ENCODE results near the gene AAK1. TPM values are rescaled to one million over a fixed set of nuclear protein-coding genes. Genes with fewer than 3 reads are reported as not detected.

AAK1 gene
- total RNA-seq, 4 donors from 2014 or later: 15.5 to 28.1 (median 24.4) TPM

DNA sequence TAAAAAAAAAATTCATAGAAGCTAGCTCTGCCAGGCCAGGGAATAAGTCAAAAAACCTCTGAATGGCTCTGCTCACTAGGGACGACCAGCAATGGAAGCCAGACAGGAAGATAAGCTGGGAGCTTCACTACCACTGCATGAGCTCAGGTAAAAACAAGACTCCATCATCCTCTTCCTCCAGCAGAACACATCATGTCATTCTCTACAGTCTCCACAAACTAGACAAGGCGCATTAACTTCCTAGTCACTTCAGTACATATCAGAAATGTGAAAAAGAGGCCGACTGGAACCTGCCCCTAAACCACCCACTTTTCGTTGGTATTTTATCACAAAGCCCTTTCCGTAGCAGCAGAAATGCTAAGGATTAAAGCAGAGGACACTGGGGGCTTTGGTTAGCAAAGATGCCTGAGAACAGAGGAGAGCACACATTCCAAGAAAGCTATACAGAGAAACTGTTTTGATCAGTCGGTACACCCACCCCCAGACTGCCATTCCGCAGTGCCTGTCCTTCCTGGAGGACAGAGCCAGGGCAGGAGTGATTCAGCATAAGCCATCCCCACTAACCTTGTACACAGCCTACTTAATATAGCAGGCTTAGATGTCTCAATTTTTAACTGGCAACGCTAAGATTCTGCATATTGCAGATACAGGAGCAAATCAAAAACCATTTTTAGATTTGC is 53.4 kb downstream of the AAK1 start:
- no peak for TF ChIP-seq POLR2A (IDR thresholded peaks at IDR 0.05)
- TF ChIP-seq, protein P1, sequence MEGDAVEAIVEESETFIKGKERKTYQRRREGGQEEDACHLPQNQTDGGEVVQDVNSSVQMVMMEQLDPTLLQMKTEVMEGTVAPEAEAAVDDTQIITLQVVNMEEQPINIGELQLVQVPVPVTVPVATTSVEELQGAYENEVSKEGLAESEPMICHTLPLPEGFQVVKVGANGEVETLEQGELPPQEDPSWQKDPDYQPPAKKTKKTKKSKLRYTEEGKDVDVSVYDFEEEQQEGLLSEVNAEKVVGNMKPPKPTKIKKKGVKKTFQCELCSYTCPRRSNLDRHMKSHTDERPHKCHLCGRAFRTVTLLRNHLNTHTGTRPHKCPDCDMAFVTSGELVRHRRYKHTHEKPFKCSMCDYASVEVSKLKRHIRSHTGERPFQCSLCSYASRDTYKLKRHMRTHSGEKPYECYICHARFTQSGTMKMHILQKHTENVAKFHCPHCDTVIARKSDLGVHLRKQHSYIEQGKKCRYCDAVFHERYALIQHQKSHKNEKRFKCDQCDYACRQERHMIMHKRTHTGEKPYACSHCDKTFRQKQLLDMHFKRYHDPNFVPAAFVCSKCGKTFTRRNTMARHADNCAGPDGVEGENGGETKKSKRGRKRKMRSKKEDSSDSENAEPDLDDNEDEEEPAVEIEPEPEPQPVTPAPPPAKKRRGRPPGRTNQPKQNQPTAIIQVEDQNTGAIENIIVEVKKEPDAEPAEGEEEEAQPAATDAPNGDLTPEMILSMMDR (IDR thresholded peaks at IDR 0.05): no peak
- 72 to 73% methylated on average over 8 of the region's 8 CpGs for whole genome bisulfite sequencing, 2 donors
- intact Hi-C loops (cut with DNase I; ENCODE audit: low total_unique reads): no loop called here
- H3K4me3 ChIP-seq (ENCODE audit: low read depth, poor library complexity, severe bottlenecking): no peak overlapping the region
- DNase-seq (ENCODE audit: low spot score in 2 of 2): no peak

DNA sequence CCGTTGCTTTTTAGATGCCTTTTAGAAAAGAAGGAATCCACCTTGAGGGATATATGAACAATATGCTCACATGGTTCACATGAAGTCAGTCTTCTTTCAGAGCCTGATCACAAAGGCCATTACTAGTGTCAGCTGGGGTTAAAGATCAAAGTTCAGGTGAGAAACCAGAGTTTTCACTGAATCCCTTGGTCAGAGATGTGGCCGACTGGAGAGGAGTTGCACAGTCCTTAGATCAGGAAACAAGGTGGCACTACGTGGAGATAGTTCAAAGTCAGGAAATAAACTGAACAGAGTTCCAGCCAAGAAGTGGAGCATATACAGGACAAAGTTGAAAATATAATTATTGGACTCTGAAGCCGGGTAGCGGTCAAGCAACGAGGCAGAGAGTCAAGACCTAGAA is 54.6 kb downstream of the AAK1 start:
- no peak for TF ChIP-seq POLR2A (IDR thresholded peaks at IDR 0.05)
- TF ChIP-seq, protein P1 (IDR thresholded peaks at IDR 0.05): no peak
- H3K4me3 ChIP-seq (ENCODE audit: low read depth, poor library complexity, severe bottlenecking): no peak overlapping the region
- DNase-seq (ENCODE audit: low spot score in 2 of 2): no peak
- intact Hi-C loops (cut with DNase I; ENCODE audit: low total_unique reads): no loop called here
- WGBS, 2 donors: 90 to 92% methylated on average over 6 of the region's 6 CpGs

DNA sequence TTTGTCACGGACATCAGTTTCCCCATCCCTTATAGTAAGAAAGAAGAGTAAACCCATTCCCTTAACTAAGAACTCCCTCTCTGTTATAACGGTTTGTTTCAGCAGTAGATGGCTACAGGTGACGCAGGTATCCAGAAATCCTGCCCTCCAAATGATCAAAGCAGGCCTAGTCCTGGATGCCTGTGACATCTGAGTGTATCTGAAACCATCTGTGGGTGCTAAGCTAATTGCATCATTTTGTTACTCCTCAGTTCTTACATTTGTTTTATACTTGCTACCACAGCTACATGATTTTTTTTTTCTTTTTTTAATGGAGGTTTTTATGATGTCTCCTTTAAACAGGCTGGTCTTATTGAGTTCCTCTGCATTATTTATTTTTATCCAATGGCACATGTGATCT is 55.1 kb downstream of the AAK1 start:
- 91 to 94% methylated on average over 3 of the region's 3 CpGs for WGBS, 2 donors
- TF ChIP-seq POLR2A (IDR thresholded peaks at IDR 0.05): no peak
- TF ChIP-seq, protein P1 (IDR thresholded peaks at IDR 0.05): no peak
- intact Hi-C loops (cut with DNase I; ENCODE audit: low total_unique reads): no loop called here

DNA sequence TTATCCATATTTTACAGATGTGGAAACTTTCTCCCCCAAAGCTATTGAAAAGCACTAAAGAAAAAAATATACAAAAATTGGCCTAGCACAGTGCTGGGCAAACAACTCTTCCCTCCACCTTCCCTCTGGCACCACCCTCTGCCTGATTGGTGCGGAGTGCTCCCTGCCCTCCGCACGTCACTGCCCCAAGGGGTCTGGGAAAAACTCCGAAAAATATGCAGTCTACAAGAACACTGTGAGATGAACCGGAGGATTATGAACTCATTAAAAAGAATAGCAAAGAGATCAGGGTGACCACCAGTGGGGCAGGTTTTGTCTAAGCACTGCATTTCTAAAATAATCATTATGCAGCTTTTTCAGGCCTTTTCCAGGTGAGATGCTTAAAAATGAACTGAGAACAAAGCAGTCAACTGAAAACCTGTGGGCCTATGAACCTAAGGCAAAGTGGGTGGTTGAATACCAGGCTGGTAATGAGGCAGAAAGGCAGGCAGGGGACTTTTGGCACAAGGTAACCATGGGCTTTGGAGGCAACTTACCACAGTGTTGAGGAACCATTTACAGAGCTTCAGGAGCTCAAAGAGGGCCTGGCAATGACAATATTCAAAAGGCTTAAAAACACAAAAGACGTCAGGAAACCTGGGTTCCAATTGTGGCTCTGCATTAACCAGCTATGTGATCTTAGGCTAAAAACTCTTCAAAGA is 57.5 kb downstream of the AAK1 start:
- WGBS, 2 donors: 86 to 90% methylated on average over 6 of the region's 6 CpGs
- intact Hi-C loops (cut with DNase I; ENCODE audit: low total_unique reads): no loop called here
- H3K4me3 ChIP-seq (ENCODE audit: low read depth, poor library complexity, severe bottlenecking): no peak overlapping the region
- DNase-seq (ENCODE audit: low spot score in 2 of 2): no peak
- TF ChIP-seq, protein P1 (IDR thresholded peaks at IDR 0.05): no peak
- no peak for TF ChIP-seq POLR2A (IDR thresholded peaks at IDR 0.05)

More for the DNA sequence above, 55.1 kb downstream of the AAK1 start:
- H3K4me3 ChIP-seq (ENCODE audit: low read depth, poor library complexity, severe bottlenecking): no peak overlapping the region
- DNase-seq (ENCODE audit: low spot score in 2 of 2): no peak

DNA sequence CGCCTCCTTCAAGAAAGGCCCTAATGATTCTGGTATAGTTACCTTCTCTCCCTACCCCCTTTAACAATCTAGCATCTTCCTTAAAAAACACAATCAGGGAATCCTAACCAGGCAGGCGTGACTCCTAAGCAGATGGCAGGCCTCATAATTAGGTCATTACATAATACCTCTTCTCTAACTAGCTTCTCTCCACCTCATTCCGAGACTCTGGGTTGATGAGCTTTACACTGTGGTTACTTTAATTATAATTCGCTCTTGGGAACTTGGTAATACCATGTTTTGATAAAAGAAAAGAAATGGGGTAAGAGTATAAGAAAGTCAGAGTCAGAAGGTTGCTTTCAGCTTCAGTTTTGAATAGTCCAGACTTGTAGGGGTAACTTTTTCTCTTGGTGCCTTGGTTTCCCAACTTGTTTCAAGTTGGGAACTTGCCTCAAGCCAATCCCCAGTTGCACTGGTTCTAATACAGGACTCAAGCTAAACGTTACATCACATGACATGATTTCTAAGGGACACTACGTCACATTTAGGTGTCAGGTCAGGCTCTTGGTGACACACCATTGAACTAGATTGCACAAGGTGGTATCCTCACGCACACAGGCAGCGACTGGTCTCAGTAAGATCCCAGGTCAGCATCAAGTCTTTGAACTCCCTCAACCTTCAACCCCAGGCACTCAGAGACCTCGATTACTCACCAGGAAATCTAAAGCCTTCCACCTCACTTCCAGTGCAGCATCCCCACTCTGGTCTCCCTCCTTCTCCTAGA is 59.2 kb downstream of the AAK1 start:
- no peak for TF ChIP-seq POLR2A (IDR thresholded peaks at IDR 0.05)
- TF ChIP-seq, protein P1 (IDR thresholded peaks at IDR 0.05): no peak
- H3K4me3 ChIP-seq (ENCODE audit: low read depth, poor library complexity, severe bottlenecking): no peak overlapping the region
- intact Hi-C loops (cut with DNase I; ENCODE audit: low total_unique reads): no loop called here
- WGBS, 2 donors: 83 to 87% methylated on average over 9 of the region's 9 CpGs
- no peak for DNase-seq (ENCODE audit: low spot score in 2 of 2)

All from lower leg skin (tissue), 4 donors.